Activated T-cell treated with anti-CD3 and anti-CD28 coated beads for 1 hour (primary cell): ENCODE results near the gene HOXC5.

ENCODE experiments used
- DNase-seq: peaks from one replicate; pipeline ENCODE4 v3.0.0-alpha.2; 2020; ENCODE audit warnings: low read depth

HOXC5 gene

GRCh38 chr12:54019924-54020590 lies 12.8 kb upstream of the HOXC5 start:
- DNase-seq, result no peak

GRCh38 chr12:54020591-54021405 lies 12.1 kb upstream of the HOXC5 start:
- no peak for DNase-seq

GRCh38 chr12:54021432-54022013 lies 11.3 kb upstream of the HOXC5 start:
- no peak for DNase-seq

- DNase-seq, result no peak
Observed at GRCh38 chr12:54022960-54023884, 9.6 kb upstream of the HOXC5 start.

GRCh38 chr12:54024127-54024526 lies 8.7 kb upstream of the HOXC5 start:
- DNase-seq, result no peak

GRCh38 chr12:54024581-54025305 lies 8.1 kb upstream of the HOXC5 start:
- DNase-seq, result no peak

GRCh38 chr12:54025499-54026405 lies 7.1 kb upstream of the HOXC5 start:
- DNase-seq, result no peak

- DNase-seq, result no peak
Observed at GRCh38 chr12:54026640-54027441, 6.0 kb upstream of the HOXC5 start.

GRCh38 chr12:54027442-54027786 lies 5.4 kb upstream of the HOXC5 start:
- DNase-seq, result no peak

GRCh38 chr12:54028314-54029201 lies 4.3 kb upstream of the HOXC5 start, which contains the start of gene HOXC6:
TSS of gene HOXC6 (plus strand) at chr12:54028440. CDS start at chr12:54028522, 82 bp downstream.
- no peak for DNase-seq

- DNase-seq, result no peak
Observed at GRCh38 chr12:54029529-54030441, 3.1 kb upstream of the HOXC5 start.

GRCh38 chr12:54030442-54030801 lies 2.4 kb upstream of the HOXC5 start:
- DNase-seq, result no peak

GRCh38 chr12:54030889-54031471 lies 1.9 kb upstream of the HOXC5 start:
- DNase-seq, result no peak

GRCh38 chr12:54031480-54031879 lies 1.4 kb upstream of the HOXC5 start:
- DNase-seq, result no peak

GRCh38 chr12:54032086-54032619 lies 697 bp upstream of the HOXC5 start:
- DNase-seq, result no peak

- DNase-seq, result no peak
Observed at GRCh38 chr12:54033106-54033979, 493 bp downstream of the HOXC5 start.
